Measurements from ENCODE around the gene KIZ.

- TF ChIP-seq CTCF (IDR thresholded peaks at IDR 0.05; ENCODE audit: borderline replicate concordance, extremely low read depth, low read length, poor library complexity, severe bottlenecking) (no peak), EZH2 (IDR thresholded peaks at IDR 0.05; ENCODE audit: borderline replicate concordance, low read depth, low read length, severe bottlenecking) (no peak)
These were observed 83.1 kb downstream of the KIZ start for GRCh38 chr20:21208999-21209398.

All from DND-41 (cell line).